HG03558 (cell line): Measurements from ENCODE around the gene SRSF7.
A peak's percentile ranks its signal among the peaks of the same experiment; 100 is the strongest.
"Not testable (repeated sequence)": the region's sequence is repeated elsewhere in the genome, so short reads cannot be mapped to it uniquely, and the experiment has no call there.

Experiments used
- ATAC-seq: cut with Tn5 transposase; IDR thresholded peaks from one replicate; pipeline ENCODE4 v1.9.1; 2021; ENCODE audit warnings: moderate number of reproducible peaks; ENCODE audit not compliant: unreplicated experiment; ENCODE audit errors: extremely low read depth

Gene SRSF7

GRCh38 chr2:38750891-38751595, at the start of gene SRSF7:
SRSF7 (minus strand) TSS chr2:38751361; CDS start chr2:38751256, 105 bp downstream.
- ATAC-seq: peak; percentile 56

GRCh38 chr2:38797953-38798352, 46.8 kb upstream of the SRSF7 start:
- no peak for ATAC-seq

- ATAC-seq: no peak
Observed at GRCh38 chr2:38797250-38797676, 46.1 kb upstream of the SRSF7 start.

GRCh38 chr2:38795016-38795415, 43.9 kb upstream of the SRSF7 start:
- not testable (repeated sequence) for ATAC-seq

- no peak for ATAC-seq
Observed at GRCh38 chr2:38794235-38794946, 43.2 kb upstream of the SRSF7 start.

GRCh38 chr2:38793511-38793910, 42.4 kb upstream of the SRSF7 start:
- no peak for ATAC-seq

GRCh38 chr2:38792751-38793150, 41.6 kb upstream of the SRSF7 start:
- ATAC-seq: no peak

GRCh38 chr2:38792321-38792720, 41.2 kb upstream of the SRSF7 start:
- not testable (repeated sequence) for ATAC-seq

- ATAC-seq: no peak
Observed at GRCh38 chr2:38791744-38792143, 40.6 kb upstream of the SRSF7 start.

DNA sequence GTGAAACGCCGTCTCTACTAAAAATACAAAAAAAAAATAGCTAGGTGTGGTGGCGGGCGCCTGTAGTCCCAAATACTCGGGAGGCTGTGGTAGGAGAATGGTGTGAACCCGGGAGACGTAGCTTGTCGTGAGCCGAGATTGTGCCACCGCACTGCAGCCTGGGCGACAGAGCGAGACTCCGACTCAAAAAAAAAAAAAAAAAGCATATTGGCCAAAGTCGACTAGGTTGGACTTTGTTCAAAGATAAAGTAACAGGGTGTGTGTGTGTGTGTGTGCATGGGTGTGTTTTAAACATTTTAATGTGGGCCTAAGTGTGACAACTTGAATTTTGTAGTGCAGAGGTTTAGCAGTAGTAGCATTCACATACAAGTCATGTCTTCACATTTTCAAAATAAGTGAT, 38.5 kb upstream of the SRSF7 start:
- no peak for ATAC-seq

GRCh38 chr2:38788306-38788705, 37.1 kb upstream of the SRSF7 start:
- no peak for ATAC-seq

DNA sequence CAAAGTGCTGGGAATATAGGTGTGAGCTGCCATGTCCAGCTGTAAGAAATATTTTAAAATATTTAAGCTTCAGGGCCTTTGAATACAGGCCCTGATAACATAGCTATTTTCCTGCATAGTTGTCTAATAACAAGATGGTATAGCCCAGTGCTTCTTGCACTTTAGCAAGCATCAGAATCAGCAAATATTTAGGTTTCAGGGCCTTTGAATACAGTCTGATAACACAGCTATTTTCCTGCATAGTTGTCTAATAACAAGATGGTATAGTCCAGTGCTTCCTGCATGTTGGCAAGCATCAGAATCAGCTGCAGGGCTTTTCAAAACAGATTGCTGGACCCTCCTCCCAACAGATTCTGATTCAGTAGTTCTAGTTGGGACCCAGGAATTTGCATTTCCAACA, 32.4 kb upstream of the SRSF7 start:
- no peak for ATAC-seq

- ATAC-seq: no peak
Observed at GRCh38 chr2:38778687-38779082, 27.5 kb upstream of the SRSF7 start.

DNA sequence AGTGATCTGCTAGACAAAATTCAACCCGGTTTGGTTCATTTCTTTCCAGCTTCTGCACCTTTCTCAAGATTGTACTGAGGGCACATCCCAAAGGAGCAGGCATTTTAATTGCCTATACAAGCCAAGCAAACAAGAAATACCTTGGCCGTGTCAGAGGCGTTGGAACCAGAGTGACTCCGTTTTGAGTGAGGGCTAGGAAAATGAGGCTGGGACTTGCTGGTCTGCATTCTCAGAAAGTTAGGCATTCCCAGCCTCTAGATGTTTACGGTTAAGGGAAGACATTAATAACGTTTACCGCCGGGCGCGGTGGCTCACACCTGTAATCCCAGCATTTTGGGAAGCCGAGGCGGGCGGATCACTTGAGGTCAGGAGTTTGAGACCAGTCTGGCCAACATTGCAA, 25.4 kb upstream of the SRSF7 start:
- ATAC-seq: no peak

DNA sequence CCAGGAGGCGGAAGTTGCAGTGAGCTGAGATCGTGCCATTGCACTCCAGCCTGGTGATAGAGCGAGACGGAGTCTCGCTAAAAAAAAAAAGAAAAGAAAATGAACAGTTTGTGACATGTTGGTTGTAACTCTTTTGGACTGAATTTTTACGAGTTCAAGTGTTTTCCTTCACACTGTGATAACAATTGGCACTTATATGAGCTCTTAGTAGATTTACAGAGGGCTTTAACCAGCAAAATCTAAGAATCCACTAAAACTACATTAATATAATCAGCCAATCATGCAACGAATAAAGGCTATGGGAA, 24.7 kb upstream of the SRSF7 start:
- no peak for ATAC-seq

DNA sequence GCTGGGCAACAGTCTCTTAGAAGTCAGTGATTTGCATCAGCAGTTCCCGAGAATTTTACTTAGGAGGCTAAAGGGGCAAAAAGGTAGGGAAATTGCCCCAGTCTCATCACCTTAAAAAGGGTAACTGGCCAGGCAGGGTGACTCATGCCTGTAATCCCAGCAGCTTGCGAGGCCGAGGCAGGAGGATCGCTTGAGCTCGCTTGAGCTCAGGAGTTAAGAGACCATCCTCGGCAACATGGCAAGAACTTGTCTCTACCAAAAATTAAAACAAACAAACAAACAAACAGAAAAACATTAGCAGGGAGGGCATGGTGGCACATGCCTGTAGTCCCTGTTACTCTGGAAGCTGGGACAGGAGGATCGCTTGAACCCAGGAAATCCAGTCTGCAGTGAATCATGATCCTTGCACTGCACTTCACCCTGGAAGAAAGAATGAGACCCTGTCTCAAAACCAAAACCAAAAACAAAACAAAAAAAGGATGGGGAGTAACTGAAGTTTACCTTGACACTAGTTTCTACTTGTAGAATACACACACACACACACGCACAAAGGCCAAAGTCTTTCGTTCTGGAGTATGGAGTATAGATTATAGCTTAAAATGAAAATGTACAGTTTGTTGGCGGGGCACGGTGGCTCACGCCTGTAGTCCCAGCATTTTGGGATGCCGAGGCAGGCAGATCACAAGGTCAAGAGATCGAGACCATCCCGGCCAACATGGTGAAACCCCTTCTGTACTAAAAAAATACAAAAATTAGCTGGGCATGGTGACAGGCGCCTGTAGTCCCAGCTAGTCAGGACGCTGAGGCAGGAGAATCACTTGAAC, 24.1 kb upstream of the SRSF7 start:
- no peak for ATAC-seq

DNA sequence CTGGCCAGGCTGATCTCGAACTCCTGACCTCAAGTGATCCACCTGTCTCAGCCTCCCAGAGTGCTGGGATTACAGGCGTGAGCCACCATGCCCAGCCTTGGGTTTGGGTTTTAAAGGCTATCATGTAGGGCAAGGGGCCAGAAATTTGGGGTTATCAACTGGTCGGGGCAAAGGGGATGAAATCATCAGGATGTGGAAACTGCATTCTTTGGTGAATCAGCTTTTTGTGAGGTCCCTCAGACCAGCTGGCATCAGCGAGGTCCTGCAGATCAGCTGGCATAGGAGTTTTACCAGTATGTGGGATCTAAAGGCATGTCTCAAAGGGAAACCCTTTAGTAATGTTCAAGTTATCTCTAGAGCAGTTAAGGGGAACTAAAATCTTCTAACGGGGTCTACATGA, 20.5 kb upstream of the SRSF7 start:
- ATAC-seq: no peak

- ATAC-seq: no peak
Observed at GRCh38 chr2:38765551-38765950, 14.4 kb upstream of the SRSF7 start.

GRCh38 chr2:38765149-38765548, 14.0 kb upstream of the SRSF7 start:
- no peak for ATAC-seq

DNA sequence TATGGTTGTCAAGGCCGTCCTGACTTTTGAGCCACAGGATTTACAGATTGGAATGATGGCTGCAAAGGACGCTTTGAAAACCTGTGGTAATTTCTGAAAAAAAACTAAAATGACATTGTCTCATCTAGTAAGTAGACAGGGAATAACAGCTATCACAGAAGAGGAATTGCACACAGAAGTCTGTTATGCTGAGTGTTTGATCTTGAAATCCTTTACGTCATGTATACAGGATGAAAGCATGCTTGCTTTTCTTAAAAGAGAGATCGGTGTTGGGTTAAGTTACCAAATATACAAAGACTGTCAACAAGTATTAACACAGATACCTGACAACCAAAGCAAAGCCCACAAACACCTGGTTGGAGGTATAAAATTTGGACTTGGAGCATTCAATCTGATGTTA, 12.6 kb upstream of the SRSF7 start:
- no peak for ATAC-seq

GRCh38 chr2:38763228-38763627, 12.1 kb upstream of the SRSF7 start:
- ATAC-seq: no peak
